DOHH2 (cell line): ENCODE results near the gene PPP1R13B.

Source experiments
- CTCF ChIP-seq: fragments of 200-600 bp; sonication (generic); IDR thresholded peaks from one replicate; pipeline ENCODE4 v1.5.1; 2014; ENCODE audit warnings: antibody characterized with exemption, mild to moderate bottlenecking, low read depth, low read length; ENCODE audit not compliant: poor library complexity, severe bottlenecking
- EZH2phosphoT487 ChIP-seq: fragments of 200-600 bp; sonication (generic); IDR thresholded peaks from 2 replicates; pipeline ENCODE4 v1.6.1; 2017; ENCODE audit warnings: borderline replicate concordance, mild to moderate bottlenecking, antibody characterized with exemption, low read length, moderate library complexity, mixed read lengths

- TF ChIP-seq CTCF (no peak), EZH2phosphoT487 (no peak)
Measured at GRCh38 chr14:103854017-103854808, 6.8 kb upstream of the PPP1R13B start.
